Stimulated activated CD8-positive, alpha-beta memory T cell treated with anti-CD3 and anti-CD28 coated beads, Interleukin-15, amount 100 ng/mL, for 48 hours (primary cell): ENCODE data around the gene ONECUT1.
"Not testable (repeated sequence)": the region's sequence is repeated elsewhere in the genome, so short reads cannot be mapped to it uniquely, and the experiment has no call there.

Source experiments
- DNase-seq, 2 donors: peaks; one replicate each; pipeline ENCODE4 v3.0.0-alpha.2; 2020; ENCODE audit warnings: low read depth in 2 of 2

The ONECUT1 gene

DNA sequence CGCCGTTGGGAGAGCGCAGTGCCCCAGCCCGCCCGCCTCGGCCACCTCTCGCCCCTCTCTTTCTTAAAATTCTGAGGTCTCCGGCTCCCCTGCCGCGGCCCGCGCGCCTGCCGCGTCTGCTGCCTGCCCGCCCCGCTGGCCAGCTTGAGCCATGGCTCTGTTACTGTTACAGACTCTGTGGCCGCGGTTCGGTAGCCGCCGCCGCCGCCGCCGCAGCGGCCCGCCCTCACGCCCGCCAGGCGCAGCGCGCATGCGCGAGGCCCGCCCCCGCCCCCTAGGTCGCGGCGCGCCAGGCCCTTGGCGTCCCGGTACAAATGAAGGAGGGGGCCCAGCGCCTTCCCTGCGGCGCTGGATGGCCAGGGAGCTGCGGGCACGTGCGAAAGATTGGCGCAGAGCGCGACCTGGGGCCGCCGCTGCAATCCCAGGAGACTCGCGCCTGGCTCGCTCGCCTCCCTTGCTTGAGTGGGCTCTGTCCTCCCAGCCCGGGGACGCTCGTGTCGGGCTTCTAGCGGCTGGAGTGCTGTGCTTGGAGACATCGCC is at the start of gene ONECUT1:
TSS of gene ONECUT1 (minus strand) at position 168 of the 540 bp plus-strand sequence. CDS start 452 bp downstream, outside the sequence.
- peak; percentile 29 to 42 for DNase-seq

DNA sequence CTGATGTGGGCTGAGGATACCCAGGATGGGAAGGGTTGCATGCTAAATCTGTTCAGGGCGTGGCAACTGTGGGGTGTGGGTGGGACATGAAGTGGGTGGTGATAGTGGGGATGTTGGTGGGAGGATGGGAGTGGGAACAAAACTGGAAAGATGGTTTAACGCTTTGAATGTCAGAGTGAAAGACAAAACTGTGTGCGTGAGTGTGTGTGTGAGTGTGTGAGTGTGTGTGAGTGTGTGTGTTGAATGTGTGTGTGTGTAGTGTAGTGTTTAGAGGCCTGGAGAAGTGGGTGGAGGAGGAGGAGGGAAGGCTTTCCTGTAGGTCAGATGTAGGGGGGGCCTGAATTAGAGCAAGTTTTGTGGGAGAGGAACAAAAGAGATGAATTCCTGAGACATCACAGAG is 44.2 kb upstream of the ONECUT1 start:
- no peak for DNase-seq

DNA sequence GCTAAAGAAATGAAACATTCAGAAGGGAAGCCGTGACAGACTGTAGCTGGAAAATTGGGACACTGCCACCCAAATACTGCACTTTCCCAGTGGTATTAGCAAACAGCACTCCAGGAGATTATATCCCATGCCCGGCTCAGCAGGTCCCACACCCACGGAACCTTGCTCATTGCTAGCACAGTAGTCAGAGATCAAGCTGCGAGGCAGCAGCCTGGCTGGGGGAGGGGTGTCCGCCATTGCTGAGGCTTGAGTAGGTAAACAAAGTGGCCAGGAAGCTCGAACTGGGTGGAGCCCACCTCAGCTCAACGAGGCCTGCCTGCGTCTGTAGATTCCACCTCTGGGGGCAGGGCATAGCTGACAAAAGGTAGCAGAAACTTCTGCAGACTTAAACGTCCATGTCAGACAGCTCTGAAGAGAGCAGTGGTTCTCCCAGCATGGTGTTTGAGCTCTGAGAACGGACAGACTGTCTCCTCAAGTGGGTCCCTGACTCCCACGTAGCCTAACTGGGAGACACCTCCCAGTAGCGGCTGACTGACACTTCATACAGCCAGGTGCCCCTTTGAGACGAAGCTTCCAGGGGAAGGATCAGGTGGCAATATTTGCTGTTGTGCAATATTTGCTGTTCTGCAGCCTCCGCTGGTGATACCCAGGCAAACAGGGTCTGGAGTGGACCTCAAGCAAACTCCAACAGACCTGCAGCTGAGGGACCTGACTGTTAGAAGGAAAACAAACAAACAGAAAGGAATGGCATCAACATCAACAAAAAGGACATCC is 34.2 kb upstream of the ONECUT1 start:
- DNase-seq = not testable (repeated sequence)

DNA sequence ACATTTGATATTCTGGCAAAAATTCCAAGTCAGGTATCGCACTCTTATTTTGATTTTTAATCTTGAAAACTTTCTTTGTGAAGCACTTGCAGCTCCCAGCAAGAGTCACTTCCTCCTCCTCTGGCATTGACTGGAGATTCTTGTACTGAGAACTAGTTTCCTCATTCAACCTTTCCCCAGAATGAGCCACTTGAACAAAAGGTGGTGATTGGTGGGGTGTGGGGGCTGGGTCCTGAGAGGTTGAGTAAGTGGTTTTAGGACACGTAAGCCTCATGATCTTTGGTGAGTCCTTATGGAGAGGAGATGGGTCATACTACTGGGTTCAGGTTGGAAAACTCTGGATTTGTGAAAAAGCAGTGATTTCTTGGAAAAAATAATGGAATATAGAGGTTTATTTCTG is 32.3 kb upstream of the ONECUT1 start:
- DNase-seq = no peak

DNA sequence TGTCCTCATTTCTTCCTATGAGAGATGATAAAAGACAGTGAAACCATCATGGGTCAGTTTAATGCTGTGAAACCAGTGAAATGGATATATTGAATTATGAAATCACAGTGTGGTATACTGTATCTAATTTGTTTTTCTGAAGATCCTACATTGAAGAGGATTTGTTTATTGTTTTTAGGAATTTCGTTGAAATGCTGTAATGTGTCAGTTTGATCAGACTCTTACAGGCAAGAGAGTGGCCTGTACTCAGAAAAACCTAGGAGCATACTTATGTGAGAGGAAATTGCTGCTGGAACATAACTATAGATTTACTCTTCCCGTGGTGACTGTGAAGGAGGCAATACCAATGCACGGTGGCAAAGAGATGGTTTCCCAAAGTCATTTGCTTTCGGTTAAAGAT is 29.1 kb upstream of the ONECUT1 start:
- DNase-seq = no peak

DNA sequence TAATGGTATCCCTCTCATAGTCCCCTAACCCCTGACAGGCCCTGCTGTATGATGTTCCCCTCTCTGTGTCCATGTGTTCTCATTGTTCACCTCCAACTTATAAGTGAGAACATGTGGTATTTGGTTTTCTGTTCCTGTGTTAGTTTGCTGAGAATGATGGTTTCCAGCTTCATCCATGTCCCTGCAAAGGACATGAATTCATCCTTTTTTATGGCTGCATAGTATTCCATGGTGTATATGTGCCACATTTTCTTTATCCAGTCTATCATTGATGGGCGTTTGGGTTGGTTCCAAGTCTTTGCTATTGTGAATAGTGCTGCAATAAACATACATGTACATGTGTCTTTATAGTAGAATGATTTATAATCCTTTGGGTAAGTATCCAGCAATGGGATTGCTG is 25.8 kb upstream of the ONECUT1 start:
- DNase-seq = not testable (repeated sequence)

DNA sequence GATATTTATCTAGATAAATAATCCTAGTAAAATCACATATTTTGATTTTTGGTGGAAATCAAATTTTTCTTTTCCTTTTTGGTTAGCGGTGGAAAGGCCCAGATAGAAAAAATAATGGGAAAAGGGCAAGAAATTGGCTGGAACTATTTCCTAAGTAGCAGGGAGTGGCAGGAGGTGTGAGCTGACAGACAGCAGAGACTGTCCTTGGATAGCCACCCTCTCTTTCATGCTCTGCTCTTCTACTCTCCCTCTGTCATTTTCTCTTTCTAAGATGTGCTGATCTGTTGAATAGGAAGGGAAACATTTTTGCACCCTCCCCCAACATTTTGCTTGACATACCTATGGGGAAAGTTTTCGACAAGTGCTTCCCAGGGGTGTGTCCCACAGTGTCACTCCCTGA is 18.9 kb upstream of the ONECUT1 start:
- DNase-seq = no peak

DNA sequence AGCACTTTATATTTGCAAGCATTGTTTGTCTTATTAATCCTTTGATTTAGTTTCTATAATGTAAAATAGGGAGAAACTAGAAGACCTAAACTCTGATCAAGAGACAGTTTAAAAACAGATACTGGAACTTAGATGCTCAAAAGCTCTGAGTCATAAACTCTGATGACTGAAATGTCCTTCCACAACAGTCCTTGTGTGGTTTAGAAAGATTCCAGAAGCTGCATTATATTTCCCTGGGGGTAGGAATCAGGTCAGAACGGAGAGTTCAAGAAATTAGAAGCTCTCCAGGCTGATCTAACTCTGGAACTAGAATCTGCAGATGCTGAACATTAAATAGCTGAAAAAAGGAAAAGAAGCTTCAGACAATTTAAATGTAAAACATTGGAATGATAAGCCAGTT is 18.3 kb upstream of the ONECUT1 start:
- no peak for DNase-seq

DNA sequence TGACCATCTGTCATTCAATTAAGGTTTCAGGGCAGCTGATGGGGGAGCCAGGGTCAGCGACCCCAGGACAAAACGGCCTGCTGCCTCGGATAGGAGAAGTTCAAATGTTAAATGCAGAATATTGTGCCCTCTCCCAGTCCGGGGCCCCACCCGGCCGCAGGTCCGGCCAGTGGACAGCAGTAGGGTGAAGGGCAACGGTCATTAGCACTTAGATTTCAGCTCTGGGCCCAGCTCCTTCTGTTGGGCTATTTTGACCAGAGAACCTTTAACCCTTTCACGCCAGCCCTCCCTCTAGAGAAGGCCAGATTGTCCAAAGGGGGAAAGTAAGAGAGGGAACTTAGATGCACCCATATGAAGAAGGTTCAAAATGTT is 16.1 kb upstream of the ONECUT1 start:
- no peak for DNase-seq

DNA sequence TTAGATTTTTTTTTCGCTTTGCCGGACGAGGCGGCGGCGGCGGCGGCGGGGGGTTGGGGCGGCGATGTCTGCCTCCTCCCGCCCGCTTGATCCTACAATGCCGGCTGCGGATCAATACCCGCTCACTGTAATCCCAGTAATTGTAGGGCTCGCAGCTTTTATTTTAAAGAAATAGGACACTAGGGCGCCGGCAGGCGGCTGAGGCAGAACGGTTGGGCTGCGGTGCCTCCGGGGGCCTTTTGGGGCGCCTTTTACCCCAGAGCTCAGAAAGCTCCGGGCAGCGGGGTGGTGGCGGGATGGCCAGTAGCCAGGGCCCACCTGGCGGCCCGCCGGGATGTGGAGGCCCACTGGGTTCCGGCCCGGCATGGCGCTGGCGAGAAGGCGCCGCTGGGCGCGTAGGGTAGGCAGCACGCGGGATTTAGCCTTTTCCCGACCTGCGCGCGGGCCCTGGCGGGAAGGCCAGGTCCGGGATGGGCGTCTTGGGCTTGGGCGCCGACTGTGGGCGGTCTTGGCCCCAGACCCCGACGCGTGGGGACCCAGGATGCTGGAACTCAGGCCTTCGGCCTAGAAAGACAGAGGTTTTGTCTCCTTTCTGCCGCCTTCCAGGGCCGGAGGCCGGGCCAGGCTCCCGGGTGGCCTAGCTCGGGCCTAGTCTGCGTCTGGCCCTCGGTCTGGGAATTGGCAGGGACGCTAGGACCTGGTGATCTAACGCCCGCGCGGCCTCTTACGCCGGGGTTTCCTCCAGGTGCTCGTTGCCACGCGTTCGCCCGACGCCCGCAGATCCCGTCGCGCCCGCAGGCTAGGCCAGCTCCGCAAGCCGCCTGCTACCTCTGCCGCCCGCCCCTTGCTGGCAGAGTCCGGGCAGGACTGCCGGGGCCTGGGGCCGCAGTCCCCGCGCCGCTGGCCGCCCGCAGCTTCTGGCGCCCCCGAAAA is 15.5 kb upstream of the ONECUT1 start:
- DNase-seq = no peak

DNA sequence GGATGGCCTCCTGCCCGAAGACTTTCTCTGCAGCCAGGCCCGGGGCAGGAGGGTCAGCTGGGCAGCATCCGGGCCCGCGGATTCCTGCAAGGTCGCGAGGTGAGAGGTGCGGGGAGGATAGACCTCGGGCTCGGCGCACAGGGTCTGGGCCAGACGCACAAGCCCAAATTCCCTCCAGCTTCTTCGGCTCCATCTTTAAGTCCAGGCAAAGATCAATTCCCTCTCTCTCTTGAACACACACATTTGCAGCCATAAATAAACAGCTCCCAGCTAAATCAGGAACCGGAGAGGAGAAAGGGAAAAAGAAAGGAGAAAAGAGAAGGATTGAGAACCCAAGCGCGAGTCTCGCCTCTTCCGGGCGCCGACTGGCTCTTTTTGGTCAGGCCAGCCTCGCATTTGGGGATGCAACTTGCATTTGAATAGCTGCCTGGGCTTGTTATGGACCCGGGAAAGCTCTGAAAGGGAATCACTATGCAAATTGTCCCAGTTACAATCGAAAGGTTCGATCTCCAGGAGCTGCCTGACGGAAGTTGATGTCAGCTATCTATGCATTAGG is 14.5 kb upstream of the ONECUT1 start:
- DNase-seq = no peak

DNA sequence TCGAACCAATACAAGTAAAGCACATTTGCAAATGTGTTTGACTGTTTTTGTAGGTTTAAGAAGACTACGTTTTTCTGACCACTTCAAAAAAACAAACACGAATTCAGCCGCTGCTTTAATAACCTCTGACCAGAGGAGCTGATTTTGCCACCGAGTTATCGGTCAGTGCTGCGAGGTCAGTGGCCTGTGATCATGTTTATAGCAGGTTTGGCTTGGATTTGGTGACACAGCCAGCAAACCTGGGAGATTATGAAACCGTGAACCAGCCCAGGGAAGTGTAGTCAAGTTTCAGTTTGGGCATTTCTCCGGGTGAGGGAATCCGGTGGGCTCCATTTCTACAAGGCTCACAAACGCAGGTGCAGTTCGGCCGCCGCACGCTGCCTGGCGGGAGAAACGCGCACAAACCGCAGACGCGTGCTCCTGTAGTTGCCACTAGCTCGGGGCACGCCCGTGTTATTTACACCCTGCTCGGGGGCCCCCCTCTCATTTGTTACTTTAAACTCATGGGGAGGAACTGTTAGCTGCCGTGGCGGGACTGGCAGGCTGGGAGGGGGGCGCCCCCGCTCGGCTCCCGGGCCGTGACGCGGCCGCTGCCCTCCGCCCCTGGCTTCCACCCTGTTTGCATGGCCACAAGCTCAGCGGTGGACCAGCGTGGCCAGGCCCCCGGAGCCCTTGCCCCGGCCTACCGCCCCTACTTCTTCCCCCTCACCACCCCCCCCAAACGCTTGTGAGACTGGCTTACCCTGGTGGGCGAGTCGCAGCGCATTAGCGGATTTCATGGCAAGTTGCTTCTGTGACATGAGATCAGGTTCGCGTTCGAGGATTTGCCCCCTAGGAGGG is 13.6 kb upstream of the ONECUT1 start:
- no peak for DNase-seq

DNA sequence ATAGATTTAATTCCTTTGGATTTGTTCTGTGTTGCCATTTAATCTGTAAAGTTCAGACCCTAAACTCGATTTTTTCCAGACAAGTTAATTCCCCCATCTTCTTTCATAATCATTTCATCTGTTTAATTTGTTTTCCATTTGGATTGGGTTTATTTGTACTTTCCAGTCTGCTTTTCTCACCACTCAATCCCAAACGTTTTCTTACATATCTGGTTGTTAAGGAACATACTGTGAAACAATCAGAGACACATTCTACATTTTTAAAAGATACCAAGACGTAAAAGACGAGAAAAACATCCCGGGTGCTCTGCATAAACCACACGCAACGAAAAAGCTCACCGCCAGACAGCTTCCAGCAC is 13.0 kb upstream of the ONECUT1 start:
- DNase-seq = no peak

DNA sequence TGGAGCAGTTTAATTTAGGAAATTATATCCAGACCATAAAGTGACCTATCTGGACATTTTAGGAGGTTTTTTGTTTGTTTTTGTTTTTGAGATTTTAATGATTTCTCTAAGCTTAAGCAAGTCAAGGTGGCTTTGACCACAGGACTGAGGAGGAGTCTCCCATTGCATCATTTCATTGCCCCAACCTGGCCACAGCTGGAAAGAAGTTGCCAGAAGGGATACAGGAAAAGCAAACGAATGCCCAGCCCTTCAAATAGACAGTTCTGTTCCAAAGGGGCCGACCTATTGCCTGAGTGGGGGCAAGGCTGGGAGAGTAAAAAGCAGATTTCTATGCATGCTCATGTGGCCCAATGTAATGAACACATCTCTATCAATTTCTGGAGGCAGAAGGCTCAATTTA is 12.0 kb upstream of the ONECUT1 start:
- no peak for DNase-seq

DNA sequence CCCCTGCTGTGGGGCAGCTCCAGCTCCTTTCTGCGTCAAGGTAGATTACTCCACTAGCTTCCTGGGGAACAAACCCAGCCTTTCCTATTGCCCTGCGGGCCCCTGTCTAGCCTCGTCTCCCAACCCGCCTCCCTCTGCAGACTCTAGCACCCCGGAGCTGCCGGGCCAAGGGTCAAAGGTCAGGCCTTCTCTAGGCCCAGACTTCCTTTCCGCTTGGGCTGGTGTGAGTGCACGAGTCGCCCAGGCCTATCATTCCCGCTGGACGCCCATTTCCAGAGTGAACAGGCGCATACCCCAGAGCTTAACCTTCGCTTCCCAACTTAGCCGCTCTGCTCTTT is 11.6 kb upstream of the ONECUT1 start:
- no peak for DNase-seq

DNA sequence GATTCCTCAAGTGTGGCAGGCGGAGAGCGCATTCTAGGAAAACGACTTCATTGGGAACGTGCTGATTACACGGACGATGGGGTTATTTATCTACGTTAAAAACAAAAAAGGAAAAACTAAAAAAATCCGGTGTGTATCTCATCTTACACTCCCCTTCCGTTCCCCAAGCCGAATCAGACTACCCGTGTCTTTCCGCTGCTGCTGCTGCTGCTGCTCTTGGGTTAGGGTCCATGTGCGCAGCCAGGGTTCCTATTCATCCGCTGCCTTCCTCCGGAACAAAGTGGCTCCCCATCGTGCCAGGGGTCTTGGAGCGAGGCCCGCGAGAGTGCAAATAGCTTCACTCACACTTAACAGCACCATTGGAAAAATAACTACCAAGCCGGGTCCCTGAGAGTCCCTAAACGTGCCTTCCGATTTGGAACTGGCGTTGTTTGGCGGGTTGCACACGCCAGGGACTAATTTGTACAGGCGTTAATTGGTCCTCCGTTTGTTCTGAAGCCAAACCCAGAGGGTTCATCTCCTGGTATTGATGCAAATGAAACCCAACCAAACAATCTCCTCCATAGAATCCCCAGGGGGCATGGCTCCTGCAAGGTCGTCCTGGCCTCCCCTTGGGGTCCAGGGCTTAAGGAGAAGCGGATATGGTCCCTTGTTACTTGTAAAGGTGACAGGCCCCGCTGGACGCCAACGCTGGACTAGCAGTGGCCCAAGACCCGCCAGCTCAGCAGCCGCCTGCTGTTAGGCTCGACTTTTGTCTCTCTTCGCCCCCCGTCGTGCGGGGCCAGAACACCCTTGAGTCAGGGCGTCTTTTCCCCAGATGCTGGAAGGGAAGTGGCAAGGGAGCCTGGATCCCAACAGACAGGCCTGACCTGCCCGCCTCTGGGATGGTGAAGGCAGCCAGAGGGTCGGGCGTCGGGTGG is 11.0 kb upstream of the ONECUT1 start:
- DNase-seq = no peak

DNA sequence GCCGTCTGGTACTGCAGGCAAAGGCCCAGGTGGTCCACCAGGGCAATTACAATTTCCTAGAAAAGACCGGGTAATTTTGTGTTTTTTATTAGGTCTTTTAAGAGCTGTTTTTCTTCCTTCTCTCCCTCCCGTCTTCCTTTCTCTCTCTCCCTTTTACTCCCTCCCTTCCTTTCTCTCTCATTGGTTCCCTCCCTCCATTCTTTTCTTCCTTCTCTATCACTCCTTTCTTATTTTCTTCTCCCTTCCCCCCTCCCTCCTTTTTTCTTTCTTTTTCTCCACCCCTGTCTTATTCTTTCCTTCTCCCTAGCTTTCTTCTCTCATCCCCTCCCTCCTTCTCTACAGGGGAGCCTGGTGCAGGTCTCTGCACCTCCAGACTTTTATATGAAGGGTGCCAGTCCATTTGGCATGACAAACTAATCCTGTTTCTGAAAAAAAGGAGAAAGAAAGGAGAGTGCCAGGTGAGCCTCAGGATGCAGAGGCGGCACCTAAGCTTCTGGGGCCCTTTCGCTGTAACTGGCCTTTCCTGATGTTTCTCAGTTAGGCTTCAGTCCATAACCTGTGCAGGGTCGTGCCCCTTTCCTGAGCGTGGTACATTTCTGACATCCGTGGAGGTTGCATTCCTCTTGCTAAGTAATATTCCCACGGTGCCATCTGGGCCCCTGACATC is 9.1 kb upstream of the ONECUT1 start:
- no peak for DNase-seq

DNA sequence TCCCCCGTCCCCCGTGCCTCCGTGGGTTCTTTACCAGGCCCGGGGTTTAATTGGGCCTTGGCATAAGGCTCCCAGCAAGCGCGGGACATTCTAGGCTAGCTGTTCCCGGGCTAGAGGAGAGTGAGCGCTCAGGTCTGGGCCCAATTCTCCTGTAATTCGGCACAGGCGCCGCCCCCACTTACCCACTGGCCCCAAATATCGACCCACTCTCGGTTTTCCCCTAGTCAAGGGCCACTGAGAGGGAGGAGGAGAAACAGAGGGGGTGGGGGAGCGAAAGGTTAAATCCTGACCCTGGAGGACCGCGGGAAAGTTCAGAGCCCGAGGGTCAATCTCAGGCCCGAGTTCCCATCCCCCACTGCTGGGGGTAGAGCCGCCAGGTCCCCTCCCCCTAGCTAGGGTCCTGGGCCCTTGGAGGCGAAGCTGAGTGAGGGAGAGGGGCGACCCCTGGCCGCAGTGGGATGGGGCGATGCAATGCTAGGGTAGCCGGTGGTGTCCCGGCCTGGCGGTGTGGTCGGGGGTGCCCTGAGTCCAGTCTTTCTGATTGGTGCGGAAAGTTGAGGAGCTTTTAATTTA is 8.5 kb upstream of the ONECUT1 start:
- no peak for DNase-seq

DNA sequence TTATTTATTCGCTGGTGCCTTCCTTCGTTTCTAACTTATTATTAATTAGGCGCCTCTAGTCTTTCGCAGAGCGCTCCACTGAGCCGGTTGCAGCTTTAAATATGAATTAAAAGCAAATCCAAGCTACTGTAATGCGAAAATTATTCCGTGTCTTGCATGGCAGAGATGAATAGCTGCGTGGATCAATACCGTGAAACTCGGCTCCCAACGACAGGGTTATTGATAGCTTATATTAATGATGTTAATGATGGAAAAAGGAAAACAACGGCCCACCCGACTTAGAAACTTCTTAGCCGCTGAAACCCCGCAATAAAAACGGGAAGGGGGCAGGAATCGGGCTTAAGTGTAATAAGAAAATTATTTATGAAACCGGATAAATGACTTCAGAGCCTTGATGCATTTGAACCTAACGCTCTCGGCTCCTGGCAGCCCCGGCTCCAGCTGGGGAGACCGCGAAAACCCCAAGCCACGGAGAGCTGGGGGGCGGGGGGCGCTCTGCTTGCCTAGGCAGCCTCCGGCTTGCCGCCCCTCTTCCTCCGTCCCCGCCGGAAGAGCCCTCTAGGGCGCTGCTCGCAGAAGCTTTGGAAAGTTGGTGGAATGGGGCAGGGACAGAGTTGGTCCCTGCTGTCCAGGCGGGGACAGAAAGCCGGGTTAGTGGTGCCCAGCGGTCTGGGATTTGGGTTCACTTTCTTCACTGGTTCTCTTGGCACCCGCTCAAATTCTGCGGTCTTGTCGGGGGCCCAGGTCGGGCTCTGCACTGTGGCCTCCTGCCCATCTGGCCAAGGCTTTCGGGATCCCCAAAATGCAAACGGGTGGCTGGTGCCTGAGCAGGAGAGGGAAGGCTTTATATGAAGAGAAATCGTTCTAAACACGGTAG is 7.7 kb upstream of the ONECUT1 start:
- DNase-seq = no peak
